ENCODE measurements around the gene SSH3.

GRCh38 chr11:67271541-67272284, 31.6 kb upstream of the SSH3 start:
- TF ChIP-seq POLR2A (IDR thresholded peaks at IDR 0.05; ENCODE audit: low read length) (no peak), GATA1 (IDR thresholded peaks at IDR 0.05; ENCODE audit: low read depth, low read length) (no peak)
